ENCODE data around the gene WFDC1. TPM values are rescaled to one million over a fixed set of nuclear protein-coding genes. Genes with fewer than 3 reads are reported as not detected.
"Not testable (repeated sequence)": the region's sequence is repeated elsewhere in the genome, so short reads cannot be mapped to it uniquely, and the experiment has no call there.

The WFDC1 gene
- total and polyA plus RNA-seq, 2 donors (not counting 3 experiments of a cell fraction or from before 2014, with no cell fraction given), result not detected

DNA sequence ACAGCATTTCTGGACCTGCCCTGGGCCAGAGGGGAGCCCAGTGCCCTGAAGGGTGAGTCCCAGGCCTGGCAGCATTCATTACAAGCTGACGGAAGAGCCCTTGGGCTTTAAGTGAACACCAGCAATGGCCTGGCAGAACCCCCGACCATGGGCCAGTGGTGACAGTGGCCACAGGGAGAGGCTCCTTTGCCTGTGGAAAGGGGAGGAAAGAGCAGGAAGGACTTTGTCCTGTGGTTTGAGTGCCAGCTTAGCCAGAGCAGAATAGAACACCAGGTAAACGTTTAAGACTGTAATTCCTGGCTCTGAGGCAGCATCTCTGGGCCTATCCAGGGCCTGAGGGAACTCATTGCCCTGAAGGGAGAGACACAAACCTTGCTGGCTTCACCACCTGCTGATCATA lies 39.4 kb downstream of the WFDC1 start:
- DNase-seq (ENCODE audit: low read depth, low spot score), result no peak
- Histone ChIP-seq H2AFZ (ENCODE audit: low read depth, low read length) (no peak overlapping the region), H3K9me1 (replicated peaks; ENCODE audit: control insufficient read depth, extremely low read depth, insufficient read depth, low read length) (no peaks in the 10 kb centered on the region), H3K4me3 (replicated peaks in 1 of 3; ENCODE audit: insufficient read depth in 1 of 3, low read depth in 1 of 3, low read length in 3 of 3) (no peak overlapping the region), H3K36me3 (ENCODE audit: control insufficient read depth in 2 of 2, extremely low read depth in 1 of 2, insufficient read depth in 2 of 2, low read length in 2 of 2) (no peaks in the 10 kb centered on the region), H4K20me1 (replicated peaks; ENCODE audit: control insufficient read depth, extremely low read depth, insufficient read depth, low read length) (no peaks in the 10 kb centered on the region), H3K79me2 (ENCODE audit: control insufficient read depth, insufficient read depth, low read length) (no peaks in the 10 kb centered on the region), H3K9ac (replicated peaks; ENCODE audit: extremely low read depth, insufficient read depth, low read length) (no peak overlapping the region), H3K4me2 (ENCODE audit: insufficient read depth, low read length) (no peak overlapping the region), H3K27ac (ENCODE audit: insufficient read depth, low read depth, low read length) (no peak overlapping the region), H3K27me3 (ENCODE audit: control insufficient read depth in 2 of 2, insufficient read depth in 2 of 2, low read length in 2 of 2) (no peaks in the 10 kb centered on the region), H3K4me1 (ENCODE audit: control insufficient read depth, extremely low read depth, insufficient read depth, low read length) (no peaks in the 10 kb centered on the region), H3K9me3 (replicated peaks; ENCODE audit: control insufficient read depth, insufficient read depth, low read length) (no peaks in the 10 kb centered on the region)
- POLR2A ChIA-PET, result no interaction called here
- CTCF ChIA-PET, result no interaction called here
- intact Hi-C loops (cut with micrococcal nuclease) (no loop called here), dilution Hi-C loops (cut with MboI; ENCODE audit: extremely low pct_ligation_motif_present, low sequenced_read_pairs) (no loop called here)
- BruUV-seq (replicated peaks), result no TSS peak
- no peak for FAIRE-seq
- TF ChIP-seq FOS (IDR thresholded peaks at IDR 0.05; ENCODE audit: borderline replicate concordance, insufficient read depth, low read length), result no peak
- TF ChIP-seq MYC (IDR thresholded peaks at IDR 0.05; ENCODE audit: low read depth, low read length), result no peak
- TF ChIP-seq, protein P1, sequence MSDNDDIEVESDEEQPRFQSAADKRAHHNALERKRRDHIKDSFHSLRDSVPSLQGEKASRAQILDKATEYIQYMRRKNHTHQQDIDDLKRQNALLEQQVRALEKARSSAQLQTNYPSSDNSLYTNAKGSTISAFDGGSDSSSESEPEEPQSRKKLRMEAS (IDR thresholded peaks at IDR 0.05; ENCODE audit: insufficient read depth, insufficient read length), result no peak
- no peak for TF ChIP-seq EZH2 (IDR thresholded peaks at IDR 0.05; ENCODE audit: borderline replicate concordance, low read depth, low read length, severe bottlenecking)

DNA sequence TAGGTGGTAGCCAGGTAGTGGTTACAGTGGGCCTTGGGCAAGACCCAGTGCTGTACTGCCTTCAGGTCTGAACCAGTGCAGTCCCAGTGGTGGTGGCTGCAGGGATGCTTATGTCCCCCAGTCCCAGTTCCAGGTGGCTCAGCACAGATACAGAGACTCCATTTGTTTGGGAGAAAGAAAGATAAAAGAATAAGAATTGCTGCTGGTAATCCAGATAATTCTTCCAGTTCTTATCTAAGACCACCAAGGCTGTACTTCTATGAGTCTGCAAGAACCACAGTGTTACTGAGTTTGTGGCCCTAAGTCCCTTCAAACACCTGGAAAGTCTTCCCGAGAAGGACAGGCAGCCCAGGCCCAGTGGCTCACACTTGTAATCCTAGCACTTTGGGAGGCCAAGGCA lies 39.8 kb downstream of the WFDC1 start:
- Histone ChIP-seq H3K9me3 (replicated peaks; ENCODE audit: control insufficient read depth, insufficient read depth, low read length) (no peaks in the 10 kb centered on the region), H3K9me1 (replicated peaks; ENCODE audit: control insufficient read depth, extremely low read depth, insufficient read depth, low read length) (no peaks in the 10 kb centered on the region), H4K20me1 (replicated peaks; ENCODE audit: control insufficient read depth, extremely low read depth, insufficient read depth, low read length) (no peaks in the 10 kb centered on the region), H3K27me3 (ENCODE audit: control insufficient read depth in 2 of 2, insufficient read depth in 2 of 2, low read length in 2 of 2) (peaks cover 0 to 2% of the 10 kb centered on the region in 2 experiments), H2AFZ (ENCODE audit: low read depth, low read length) (no peak overlapping the region), H3K9ac (replicated peaks; ENCODE audit: extremely low read depth, insufficient read depth, low read length) (no peak overlapping the region), H3K4me2 (ENCODE audit: insufficient read depth, low read length) (no peak overlapping the region), H3K4me1 (ENCODE audit: control insufficient read depth, extremely low read depth, insufficient read depth, low read length) (no peaks in the 10 kb centered on the region), H3K79me2 (ENCODE audit: control insufficient read depth, insufficient read depth, low read length) (no peaks in the 10 kb centered on the region), H3K36me3 (ENCODE audit: control insufficient read depth in 2 of 2, extremely low read depth in 1 of 2, insufficient read depth in 2 of 2, low read length in 2 of 2) (no peaks in the 10 kb centered on the region), H3K4me3 (replicated peaks in 1 of 3; ENCODE audit: insufficient read depth in 1 of 3, low read depth in 1 of 3, low read length in 3 of 3) (no peak overlapping the region), H3K27ac (ENCODE audit: insufficient read depth, low read depth, low read length) (no peak overlapping the region)
- no TSS peak for BruUV-seq (replicated peaks)
- TF ChIP-seq, protein P1 (IDR thresholded peaks at IDR 0.05; ENCODE audit: insufficient read depth, insufficient read length), result no peak
- TF ChIP-seq MYC (IDR thresholded peaks at IDR 0.05; ENCODE audit: low read depth, low read length), result no peak
- no peak for FAIRE-seq
- dilution Hi-C loops (cut with MboI; ENCODE audit: extremely low pct_ligation_motif_present, low sequenced_read_pairs) (no loop called here), intact Hi-C loops (cut with micrococcal nuclease) (no loop called here)
- ChIA-PET POLR2A (no interaction called here), CTCF (no interaction called here)
- DNase-seq (ENCODE audit: low read depth, low spot score), result no peak

DNA sequence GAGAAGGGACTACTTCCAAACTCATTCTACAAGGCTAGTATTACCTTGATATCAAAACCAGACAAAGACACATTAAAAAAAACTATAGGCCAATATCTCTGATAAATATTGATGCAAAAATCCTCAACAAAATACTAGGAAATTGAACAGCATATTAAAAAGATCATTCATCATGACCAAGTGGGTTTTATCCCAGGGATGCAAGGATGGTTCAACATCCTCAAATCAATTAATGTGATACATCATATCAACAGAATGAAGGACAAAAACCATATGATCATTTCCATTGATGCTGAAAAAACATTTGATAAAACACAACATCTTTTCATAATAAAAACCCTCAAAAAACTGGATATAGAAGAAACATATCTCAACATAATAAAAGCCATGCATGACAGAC lies 42.6 kb downstream of the WFDC1 start:
- dilution Hi-C loops (cut with MboI; ENCODE audit: extremely low pct_ligation_motif_present, low sequenced_read_pairs); BruUV-seq (replicated peaks); H3K27ac ChIP-seq (ENCODE audit: insufficient read depth, low read depth, low read length); H4K20me1 ChIP-seq (replicated peaks; ENCODE audit: control insufficient read depth, extremely low read depth, insufficient read depth, low read length); DNase-seq (ENCODE audit: low read depth, low spot score); H3K9ac ChIP-seq (replicated peaks; ENCODE audit: extremely low read depth, insufficient read depth, low read length); H3K9me1 ChIP-seq (replicated peaks; ENCODE audit: control insufficient read depth, extremely low read depth, insufficient read depth, low read length); H3K79me2 ChIP-seq (ENCODE audit: control insufficient read depth, insufficient read depth, low read length); FAIRE-seq; H2AFZ ChIP-seq (ENCODE audit: low read depth, low read length); H3K36me3 ChIP-seq (ENCODE audit: control insufficient read depth in 2 of 2, extremely low read depth in 1 of 2, insufficient read depth in 2 of 2, low read length in 2 of 2); POLR2A ChIA-PET; H3K4me3 ChIP-seq (replicated peaks in 1 of 3; ENCODE audit: insufficient read depth in 1 of 3, low read depth in 1 of 3, low read length in 3 of 3); CTCF ChIA-PET; H3K27me3 ChIP-seq (ENCODE audit: control insufficient read depth in 2 of 2, insufficient read depth in 2 of 2, low read length in 2 of 2); H3K4me1 ChIP-seq (ENCODE audit: control insufficient read depth, extremely low read depth, insufficient read depth, low read length); H3K9me3 ChIP-seq (replicated peaks; ENCODE audit: control insufficient read depth, insufficient read depth, low read length); H3K4me2 ChIP-seq (ENCODE audit: insufficient read depth, low read length); intact Hi-C loops (cut with micrococcal nuclease): not testable (repeated sequence)
